Stimulated activated CD4-positive, alpha-beta T cell treated with anti-CD3 and anti-CD28 coated beads, Interleukin-12 subunit alpha, Interleukin-12 subunit beta, amount 100 ng/mL, for 4 hours (primary cell): ENCODE data around the gene ING4.

ENCODE experiments used
- DNase-seq: peaks from one replicate; pipeline ENCODE4 v3.0.0-alpha.2; 2020

ING4 gene

DNA sequence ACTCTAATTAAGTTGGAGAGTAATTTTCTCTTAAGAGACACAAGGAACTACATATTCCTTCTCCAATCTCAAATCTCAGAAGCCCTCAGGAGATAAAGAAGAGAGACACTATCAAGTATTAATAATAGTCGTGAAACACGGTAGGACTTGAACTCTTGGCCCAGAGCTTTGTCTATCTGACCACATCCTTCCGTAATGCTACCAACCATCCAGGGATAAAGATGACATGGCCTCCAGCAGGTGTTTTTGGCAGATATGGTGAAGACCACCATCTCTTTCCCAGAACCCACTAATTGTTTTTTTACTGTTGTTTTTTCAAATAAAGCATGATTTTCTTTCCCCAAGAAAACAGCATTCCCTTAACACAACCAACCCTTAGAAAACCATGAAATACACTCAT is 22.9 kb upstream of the ING4 start:
- no peak for DNase-seq

DNA sequence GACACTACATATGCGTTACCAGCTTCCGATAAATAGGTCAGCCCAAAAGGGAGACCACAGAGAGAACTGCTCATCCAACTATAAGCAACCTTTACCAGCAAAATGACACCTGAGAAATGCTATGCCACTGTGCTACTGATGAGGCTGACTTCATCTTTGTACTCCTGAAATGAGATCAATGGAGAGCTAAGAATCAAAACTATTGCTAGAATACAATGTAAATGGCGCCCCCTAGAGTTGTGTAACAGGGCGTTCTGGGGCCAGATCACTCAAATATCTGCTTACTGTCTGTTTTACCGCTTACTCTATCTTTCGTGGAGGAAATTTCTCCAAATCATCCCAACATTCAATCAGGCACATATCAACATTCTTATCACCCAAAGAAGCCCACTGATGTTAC is 21.7 kb upstream of the ING4 start:
- no peak for DNase-seq

DNA sequence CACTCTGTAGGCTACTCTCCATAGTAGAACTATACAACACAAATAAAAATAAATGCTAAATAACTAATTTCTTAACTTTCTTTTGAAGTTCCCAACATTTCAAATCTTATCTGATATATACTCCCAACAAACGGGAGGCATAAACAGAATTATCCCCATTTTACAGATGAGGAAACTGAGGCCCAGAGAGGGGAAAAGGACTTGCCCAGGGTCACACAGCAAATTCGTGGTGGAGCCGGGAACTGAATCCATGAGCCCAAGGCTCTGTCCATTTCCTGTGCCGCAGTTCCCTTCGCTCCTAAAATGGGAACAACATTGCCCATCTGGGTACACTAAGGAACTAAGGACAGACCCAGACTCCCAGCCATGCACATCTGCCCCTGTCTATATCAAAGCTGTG is 14.0 kb upstream of the ING4 start:
- DNase-seq, result no peak

DNA sequence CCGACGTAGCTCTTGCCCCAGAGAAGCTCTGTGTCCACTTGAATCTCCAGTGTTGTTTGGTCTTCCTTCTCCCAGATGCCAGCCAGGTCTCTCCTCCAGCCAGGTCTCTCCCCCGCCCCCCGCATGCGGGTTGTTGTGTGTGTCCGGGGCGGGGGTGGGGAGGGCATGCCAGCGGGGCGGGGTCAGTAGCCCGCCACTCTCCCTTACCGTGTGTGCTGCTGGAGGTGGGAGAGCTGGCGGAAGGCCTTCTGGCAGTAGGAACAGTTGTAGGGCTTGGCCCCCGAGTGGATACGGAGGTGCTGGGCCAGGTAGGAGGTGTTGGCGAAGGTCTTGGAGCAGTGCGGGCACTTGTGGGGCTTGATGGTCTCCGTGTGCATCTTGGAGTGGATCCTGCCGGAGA is 9.2 kb upstream of the ING4 start:
- DNase-seq, result no peak

DNA sequence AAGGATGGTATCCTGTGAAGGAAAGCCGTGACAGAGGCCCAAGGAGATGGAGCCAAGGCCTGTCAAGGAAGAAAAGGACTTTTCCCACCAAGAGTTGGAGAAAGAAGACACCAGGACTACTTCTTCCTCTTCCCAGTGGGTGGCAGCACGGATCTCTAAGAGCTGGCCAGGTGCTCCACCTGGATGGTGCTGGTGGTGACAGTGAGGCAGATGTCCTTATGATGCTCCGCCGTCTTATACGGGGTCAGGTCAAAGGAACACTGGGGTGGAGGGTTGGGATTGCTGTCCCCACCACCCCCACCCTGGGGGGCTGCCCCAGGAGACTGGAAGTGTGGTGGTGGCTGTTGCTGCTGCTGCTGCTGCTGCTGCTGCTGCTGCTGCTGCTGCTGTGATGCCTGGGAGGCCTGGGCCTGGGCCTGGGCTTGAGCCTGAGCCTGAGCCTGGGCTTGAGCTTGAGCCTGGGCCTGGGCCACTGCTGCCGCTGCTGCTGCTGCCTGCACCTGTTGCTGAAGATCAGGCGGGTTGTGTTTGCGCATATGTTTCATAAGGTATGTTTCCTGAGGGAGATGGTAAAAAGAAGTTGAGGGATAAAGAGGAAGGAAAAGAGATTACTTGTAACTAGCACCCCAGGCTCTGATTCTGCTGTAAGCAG is 4.8 kb upstream of the ING4 start:
- DNase-seq, result no peak

DNA sequence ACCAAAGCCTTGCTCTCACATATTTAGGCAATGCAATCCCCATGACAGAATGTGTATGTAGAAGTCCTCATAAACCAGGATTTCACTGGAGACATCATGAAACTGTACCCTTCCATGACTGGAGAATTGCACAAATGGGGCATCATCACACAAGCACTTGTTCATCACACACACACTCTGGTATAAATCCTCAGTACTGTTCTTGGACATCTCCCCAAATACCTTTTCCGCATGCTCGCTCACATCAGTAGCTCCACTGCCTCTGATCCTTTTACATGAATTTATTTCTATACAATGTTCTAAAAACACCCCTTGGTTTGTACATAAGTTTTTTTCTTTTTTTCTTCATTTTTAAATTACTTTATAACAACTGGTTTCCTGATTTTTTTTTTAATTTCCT is 3.3 kb upstream of the ING4 start:
- DNase-seq, result no peak

DNA sequence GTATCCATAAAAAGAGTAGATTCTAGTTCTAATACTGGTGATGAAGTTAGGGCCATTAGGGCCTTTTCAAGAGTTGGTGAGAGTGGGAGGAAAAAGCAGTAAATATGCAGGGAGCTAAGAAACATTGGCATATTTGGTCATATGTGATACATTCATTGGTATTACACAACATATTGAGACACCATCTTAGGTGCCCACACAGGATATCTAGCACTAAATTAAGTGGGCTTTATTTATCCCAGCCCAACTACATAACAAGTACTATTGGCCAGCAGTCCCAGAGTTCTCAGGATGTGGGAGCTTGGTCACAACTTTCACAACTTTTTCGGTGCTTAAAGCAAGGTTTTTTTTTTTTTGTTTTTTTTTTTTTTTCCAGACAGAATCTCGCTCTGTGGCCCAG is 2.0 kb upstream of the ING4 start:
- no peak for DNase-seq

DNA sequence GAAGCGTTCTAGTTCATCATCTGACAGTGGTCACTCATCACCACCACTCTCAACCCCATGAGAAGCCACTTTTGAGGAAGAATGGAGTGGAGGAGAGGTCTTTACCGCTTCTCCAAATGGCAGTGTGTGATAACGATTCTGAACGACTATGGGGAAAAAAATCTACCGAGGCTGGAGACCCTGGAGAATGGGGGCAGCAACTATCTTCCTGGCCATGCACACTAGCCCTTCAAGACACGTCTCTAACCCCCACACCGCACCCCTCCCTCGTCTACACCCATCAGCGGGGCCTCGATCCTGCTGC is 365 bp downstream of the ING4 start:
- DNase-seq, result no peak

DNA sequence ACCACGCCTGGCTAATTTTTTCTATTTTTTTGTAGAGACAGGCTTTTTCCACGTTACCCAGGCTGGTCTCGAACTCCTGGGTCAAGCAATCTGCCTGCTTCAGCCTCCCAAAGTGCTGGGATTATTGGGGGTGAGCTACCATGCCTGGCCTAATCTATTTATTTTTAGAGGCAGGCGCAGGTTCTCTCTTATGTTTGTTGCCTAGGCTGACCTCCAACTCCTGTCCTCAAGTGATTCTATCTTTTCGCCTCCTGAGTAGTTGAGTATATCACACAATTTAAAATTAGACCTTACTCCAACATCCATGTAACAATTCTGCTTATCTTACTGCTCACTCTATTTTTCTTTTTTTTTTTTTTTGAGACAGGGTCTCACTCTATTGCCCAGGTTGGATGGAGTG is 8.9 kb downstream of the ING4 start:
- DNase-seq, result no peak

DNA sequence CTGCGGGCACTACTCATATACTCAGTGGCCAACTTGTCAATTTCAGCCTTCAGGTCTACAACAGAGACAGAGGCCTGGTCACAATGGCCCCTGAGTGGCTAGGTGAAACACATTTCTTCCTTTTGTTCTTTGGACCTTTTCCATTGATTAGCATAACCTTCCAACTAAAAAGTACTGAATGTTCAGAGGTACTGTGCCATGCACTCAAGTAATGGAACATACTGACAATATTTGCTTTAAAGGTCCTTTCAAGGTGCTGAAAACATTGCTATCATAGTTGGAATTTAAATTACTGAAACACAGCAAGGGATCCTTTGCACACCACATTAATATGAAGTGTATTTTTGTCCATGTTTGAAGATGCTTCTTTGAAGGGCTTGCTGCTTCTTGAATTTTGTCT is 9.6 kb downstream of the ING4 start:
- DNase-seq, result no peak

DNA sequence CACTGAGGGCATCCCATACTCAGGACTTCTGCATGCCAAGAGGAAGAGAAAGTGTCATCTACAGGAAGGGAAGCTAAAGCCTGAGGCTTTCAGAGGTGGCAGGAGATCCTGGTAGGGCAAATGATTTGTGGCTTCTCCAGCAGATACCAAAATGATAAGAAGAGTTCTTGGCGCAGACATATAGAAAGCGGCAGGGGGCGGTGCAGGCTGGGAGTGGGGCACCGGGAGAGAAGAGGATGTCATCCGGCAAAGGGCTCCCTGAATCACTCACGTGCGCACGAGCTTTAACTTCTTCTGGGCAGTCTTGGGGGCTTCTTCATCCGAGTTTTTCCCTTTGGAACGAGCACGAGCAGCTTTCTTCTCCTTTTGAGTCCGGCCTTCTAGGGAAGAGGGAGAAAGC is 10.5 kb downstream of the ING4 start:
- no peak for DNase-seq

DNA sequence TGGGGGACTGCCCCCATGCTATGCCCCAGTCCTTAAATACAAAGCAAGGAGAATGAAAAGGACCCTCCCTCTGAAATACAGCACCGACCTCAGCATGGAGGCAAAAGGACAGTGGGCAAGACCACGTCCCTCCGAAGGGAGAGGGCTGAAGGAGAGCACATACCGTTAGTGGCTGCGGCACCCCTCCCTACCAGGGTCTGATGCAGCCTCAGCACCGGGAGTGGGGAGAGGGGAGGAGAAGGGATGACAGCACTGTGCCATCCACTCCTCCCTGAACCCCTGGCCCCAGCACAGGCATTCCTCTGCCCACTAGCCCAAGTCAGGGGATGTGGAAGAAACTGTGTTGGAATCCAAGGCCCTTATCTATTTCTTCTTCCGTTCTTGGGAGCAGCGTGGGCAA is 12.1 kb downstream of the ING4 start:
- DNase-seq, result no peak

DNA sequence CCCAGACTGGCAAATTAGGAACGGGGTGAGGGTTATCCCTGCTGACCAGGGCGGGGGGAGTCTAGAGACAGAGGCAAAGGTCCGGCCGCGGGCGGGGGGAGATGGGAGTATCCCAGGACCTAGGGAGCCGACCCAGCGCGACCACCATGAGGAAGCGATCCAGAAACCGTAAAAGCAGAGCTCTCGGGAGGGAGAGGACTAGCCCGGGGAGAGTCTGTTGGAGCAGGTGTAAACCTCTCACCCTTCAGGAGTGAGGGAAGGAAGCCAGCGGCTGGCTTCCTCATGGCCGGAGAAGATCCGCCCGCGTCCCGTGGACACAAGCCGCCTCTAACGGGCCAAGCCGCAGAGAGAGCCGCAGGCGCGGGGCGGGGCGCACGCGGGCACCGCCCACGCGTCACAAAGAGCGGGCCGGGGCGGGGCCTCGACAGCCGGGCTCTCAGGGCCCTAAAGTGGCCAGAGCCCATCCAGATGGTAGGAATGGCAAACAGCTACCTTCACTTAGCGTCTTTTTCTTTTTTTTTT is 15.8 kb downstream of the ING4 start, which contains the start of gene ACRBP:
Gene ACRBP (minus strand): TSS at position 350 of the 522 bp plus-strand sequence. CDS start 66 bp downstream, at position 284.
- peak; percentile 43 for DNase-seq

DNA sequence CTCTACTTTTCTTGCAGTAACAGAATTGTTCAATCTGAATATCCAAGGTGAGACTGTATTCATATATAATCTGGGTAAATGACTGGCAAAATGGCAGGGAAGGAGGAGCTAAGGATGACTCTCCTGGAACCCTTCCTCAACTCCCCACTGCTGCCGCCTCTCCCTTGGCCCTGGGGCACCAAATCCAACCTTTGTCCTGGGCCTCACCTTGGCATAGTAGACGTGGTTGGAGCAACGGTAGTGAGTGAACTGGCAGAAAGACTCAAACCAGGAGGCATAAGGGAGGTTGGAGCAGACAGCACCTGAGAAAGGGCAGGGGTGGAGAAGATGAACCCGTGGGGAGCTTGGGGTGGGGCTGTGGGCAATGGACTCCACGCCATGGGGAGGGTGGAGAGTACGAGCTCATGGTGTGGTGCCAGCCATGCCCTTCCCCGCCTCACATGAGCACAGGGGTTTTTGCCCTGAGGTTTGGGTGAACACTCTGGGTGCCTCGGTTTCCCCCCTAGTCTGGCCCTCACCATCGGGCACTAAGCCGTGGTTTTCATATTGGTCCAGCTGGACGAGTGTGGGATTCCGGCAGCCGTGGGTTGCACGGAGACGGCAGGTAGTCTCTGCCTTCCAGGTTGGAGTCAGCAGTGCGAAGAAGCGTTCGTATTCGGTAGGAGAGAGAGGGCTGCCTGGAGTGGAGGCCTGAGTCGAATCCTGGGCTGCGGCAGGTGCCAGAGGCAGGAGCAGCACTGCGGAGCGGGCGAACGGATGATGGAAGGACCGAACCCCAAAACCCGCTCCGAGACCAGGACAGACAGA is 16.4 kb downstream of the ING4 start:
- no peak for DNase-seq

DNA sequence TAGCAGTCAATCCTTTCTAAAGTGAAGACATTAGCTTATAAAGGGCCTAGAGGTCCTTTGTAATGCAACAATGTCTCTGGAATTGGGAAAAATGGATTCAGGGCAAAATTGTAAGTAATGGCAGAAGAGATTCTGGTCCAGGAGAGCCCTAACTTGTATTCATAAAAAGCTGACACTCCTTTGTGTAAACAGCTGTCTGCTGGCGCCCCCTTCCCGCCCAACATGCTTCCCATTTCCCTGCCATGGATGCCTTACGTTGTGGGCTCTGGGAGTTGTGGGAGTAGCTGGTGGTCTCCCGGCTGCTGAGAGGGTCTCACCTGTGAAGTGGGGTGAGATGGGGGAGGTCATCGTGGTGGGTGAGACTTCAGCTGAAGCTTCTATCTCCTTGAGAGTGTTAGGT is 18.0 kb downstream of the ING4 start:
- no peak for DNase-seq

DNA sequence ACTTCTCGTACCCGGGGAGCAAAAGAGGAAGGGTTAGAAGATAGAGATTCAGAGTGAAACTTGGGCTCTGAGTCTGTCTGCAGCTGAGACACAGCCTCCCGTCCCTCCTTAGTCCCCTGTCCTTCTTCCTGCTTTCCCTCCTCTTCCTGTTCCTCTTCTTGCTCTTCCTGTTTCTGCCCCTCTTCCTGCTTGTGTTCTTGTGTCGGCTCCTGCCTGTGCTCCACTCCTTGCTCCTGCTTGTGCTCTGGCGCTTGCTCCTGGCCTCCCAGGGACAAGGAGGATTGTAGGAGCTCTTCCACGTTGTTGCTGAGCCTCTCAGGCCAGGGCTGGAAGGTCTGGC is 18.7 kb downstream of the ING4 start:
- DNase-seq, result no peak

DNA sequence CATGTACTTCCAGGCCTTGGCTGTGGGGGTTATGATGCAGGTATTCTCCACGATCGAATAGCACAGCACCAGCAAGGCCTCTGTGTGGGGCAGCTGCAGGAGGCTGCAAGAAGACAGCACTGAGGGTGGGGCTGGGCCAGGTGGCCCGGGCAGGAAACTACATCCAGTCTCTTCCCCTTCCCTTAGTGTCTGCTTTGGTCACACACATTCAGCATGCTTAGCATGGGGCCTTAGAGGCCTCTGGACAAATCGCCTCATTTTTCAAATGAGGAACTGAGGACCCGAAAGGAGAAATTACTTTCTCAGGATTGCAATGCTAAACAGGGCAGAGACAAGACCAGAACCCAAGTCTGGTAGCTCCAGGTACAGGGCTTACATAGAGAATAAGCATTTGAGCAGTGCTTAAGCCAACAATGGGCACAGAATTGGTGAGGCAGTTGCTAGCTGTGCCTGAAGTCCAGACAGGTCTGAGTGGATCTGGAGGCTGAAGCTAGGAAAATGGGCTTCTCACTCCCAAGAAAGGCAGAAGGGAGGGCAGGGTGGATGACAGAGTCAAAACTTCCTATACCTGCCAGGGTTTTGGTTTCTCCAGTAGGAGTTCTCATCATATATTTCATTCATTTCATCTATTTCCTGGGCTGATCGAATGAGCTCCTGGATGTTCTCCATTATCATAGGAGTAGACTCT is 19.2 kb downstream of the ING4 start:
- no peak for DNase-seq

DNA sequence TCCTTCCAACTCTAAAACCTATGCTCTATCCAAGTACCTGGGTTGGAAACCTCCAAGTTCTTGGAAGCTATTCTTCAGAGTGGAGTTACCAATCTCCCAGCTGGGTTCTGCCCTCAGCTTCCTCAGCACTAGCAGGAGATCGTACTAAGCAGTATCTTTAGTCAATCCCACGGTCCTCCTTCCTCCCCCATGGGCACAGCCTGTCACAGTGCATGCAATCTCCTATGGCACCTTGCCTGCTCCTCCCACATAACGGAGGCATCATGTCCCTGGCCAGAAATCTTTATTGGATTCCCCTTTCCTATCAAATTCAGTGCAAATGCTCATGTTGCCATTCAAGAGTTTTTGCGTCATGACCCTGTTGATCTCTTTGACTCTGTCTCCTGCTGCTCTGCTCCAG is 21.8 kb downstream of the ING4 start:
- no peak for DNase-seq

DNA sequence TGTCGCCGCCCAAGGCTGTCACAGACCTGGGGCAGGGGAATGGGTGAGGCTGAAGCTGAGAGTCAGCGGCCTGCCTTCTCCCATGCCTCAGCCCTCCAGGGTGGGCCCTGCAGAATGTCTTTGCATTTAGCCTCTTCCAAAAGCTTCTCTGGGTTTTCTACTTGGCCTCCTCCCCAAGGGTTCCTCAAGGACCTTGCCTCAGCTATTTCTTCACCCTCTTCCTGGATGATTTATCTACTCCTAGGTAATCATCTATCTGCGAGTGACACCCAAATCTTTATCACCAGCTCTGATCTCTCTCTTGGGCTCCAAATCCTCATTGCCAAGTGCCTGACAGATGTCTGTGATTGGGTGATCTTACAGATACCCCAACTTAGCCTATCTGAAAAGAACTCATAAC is 22.4 kb downstream of the ING4 start:
- DNase-seq, result no peak

DNA sequence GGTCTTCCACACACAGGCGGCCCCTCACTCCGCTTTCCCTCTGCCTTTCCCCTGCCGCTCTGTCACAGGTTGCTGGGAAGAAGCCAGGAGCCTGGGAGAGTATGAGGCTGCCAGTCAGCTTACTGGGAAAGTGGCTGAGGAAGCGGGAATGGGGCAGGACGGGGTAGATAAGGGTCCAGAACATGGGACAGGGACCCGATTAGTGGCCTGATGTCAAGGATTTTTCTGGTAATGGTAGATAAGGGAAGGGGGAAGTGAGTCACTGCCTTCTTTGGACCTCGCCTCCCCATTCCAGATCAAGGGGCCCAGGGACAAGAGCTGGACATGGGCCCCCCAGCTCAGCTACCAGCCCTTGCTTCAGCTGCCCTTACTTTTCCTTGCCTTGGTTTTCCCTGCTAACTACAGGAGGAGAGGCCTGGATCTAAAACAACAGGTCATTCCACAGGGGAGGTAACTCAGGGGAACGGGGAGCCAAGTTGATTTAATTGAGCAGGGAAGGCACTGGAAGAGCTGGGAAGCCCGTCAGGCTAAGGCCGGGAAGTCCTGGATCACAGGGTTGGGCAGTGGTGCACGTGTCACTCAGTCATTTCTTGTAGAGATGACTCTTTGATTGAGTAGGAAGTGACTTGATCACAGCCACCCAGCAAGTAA is 23.6 kb downstream of the ING4 start:
- no peak for DNase-seq

DNA sequence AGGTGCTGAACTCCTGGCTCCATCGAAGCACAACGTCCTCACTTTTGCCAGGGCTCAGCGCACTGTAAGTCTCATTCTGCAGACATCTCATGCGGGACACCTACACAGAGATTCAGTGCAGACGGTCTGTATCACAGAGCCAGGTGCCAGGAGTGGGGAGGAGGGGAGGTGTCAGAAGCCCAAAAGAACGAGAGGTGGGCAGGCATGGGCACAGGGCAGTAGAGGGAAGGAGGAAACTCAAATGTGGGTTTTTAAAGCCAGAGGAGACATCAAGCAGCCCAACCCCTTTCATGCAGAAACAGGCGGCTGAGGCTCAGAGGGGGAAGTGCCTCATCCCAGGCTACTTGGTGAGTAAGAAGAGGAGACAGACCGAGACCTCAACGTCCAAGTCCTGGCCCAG is 24.6 kb downstream of the ING4 start:
- no peak for DNase-seq

DNA sequence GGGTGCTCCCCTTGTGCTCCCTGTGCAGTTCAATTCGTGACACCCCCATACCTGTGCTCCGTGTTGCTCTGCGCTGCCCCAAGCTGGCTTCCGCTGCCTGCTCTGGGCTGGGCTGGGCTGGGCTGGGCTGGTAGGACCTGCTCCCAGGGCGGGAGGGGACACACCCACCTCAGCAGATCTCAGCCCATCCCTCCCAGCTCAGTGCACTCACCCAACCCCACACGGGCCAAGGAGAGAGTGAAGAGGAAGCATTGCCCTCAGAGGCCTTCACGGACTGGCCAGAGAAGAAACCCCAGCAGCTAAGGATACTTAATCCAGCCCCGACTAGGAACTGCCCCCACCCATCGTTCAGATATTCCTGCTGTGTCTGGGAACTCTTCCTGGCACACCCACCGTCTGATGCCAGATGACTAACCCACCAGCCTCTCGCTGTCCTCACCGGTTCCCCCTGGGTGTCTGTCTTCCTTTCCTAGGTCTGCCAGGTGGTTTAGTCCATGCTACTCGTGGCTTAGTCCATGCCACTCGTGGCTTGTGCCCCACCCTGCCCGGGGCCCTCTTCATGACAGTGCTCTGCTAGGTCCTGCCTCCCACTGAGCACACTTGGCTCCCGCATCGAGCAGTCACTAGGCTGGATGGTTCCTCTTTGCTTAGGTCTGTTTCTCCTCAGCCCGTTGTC is 26.9 kb downstream of the ING4 start, which contains the start of gene LPAR5:
Gene LPAR5 (minus strand): TSS at position 104 of the 676 bp plus-strand sequence. CDS start 14,711 bp downstream, outside the sequence.
- DNase-seq, result no peak

DNA sequence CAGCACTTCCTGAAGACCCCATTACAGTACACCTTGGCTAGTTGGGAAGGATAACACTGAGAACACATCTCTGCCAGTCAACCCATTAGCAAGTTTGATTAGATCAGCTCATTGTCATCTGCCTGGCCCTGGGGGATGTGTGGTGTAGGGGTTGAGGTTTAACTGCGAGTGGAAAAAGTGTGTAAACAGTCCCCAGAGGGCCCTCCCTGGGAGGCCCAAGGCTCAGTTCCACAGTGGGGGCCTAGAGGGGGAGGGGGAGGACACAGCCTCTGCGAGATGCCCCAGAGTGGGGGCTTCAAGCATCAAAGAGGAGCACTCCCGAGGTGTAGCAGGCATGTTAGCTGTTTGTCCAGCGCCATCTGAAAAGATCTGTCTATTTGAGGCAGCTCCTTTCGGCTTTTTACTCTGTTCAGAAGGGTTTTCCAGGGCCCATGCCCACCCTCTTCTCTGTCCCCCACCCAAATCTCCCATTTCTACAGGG is 27.5 kb downstream of the ING4 start:
- peak; percentile 43 for DNase-seq
